ENCODE data around the gene LMX1B.

LMX1B gene

GRCh38 chr9:126613651-126614050 lies at the start of gene LMX1B:
TSS of gene LMX1B (plus strand) at chr9:126613928. CDS start at chr9:126614450, 522 bp downstream.
- ATAC-seq: no peak
- TF ChIP-seq BACH2 (CRISPR knock-in tag; IDR thresholded peaks at IDR 0.05; ENCODE audit: borderline replicate concordance) (no peak), CSDC2 (CRISPR knock-in tag; IDR thresholded peaks at IDR 0.05) (no peak), TOX (CRISPR knock-in tag; IDR thresholded peaks at IDR 0.05; ENCODE audit: borderline replicate concordance) (no peak), RARB (CRISPR knock-in tag; IDR thresholded peaks at IDR 0.05) (no peak), TCF4 (CRISPR knock-in tag; IDR thresholded peaks at IDR 0.05; ENCODE audit: borderline replicate concordance) (no peak), ARNTL (CRISPR knock-in tag; IDR thresholded peaks at IDR 0.05; ENCODE audit: borderline replicate concordance, low read depth) (no peak), POU6F1 (CRISPR knock-in tag; IDR thresholded peaks at IDR 0.05; ENCODE audit: borderline replicate concordance, low read depth) (no peak), ISL1 (CRISPR knock-in tag; IDR thresholded peaks at IDR 0.05) (no peak), ZFP3 (CRISPR knock-in tag; IDR thresholded peaks at IDR 0.05) (no peak), SNAI2 (CRISPR knock-in tag; IDR thresholded peaks at IDR 0.05) (no peak)
- TF ChIP-seq, protein P1, sequence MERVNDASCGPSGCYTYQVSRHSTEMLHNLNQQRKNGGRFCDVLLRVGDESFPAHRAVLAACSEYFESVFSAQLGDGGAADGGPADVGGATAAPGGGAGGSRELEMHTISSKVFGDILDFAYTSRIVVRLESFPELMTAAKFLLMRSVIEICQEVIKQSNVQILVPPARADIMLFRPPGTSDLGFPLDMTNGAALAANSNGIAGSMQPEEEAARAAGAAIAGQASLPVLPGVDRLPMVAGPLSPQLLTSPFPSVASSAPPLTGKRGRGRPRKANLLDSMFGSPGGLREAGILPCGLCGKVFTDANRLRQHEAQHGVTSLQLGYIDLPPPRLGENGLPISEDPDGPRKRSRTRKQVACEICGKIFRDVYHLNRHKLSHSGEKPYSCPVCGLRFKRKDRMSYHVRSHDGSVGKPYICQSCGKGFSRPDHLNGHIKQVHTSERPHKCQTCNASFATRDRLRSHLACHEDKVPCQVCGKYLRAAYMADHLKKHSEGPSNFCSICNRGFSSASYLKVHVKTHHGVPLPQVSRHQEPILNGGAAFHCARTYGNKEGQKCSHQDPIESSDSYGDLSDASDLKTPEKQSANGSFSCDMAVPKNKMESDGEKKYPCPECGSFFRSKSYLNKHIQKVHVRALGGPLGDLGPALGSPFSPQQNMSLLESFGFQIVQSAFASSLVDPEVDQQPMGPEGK (CRISPR knock-in tag; IDR thresholded peaks at IDR 0.05; ENCODE audit: borderline replicate concordance): no peak
- TF ChIP-seq, protein P2, sequence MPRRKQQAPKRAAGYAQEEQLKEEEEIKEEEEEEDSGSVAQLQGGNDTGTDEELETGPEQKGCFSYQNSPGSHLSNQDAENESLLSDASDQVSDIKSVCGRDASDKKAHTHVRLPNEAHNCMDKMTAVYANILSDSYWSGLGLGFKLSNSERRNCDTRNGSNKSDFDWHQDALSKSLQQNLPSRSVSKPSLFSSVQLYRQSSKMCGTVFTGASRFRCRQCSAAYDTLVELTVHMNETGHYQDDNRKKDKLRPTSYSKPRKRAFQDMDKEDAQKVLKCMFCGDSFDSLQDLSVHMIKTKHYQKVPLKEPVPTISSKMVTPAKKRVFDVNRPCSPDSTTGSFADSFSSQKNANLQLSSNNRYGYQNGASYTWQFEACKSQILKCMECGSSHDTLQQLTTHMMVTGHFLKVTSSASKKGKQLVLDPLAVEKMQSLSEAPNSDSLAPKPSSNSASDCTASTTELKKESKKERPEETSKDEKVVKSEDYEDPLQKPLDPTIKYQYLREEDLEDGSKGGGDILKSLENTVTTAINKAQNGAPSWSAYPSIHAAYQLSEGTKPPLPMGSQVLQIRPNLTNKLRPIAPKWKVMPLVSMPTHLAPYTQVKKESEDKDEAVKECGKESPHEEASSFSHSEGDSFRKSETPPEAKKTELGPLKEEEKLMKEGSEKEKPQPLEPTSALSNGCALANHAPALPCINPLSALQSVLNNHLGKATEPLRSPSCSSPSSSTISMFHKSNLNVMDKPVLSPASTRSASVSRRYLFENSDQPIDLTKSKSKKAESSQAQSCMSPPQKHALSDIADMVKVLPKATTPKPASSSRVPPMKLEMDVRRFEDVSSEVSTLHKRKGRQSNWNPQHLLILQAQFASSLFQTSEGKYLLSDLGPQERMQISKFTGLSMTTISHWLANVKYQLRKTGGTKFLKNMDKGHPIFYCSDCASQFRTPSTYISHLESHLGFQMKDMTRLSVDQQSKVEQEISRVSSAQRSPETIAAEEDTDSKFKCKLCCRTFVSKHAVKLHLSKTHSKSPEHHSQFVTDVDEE (CRISPR knock-in tag; IDR thresholded peaks at IDR 0.05): no peak

GRCh38 chr9:126564128-126564527 lies 49.6 kb upstream of the LMX1B start:
- TF ChIP-seq ISL1 (CRISPR knock-in tag; IDR thresholded peaks at IDR 0.05): no peak
- peak; percentile 71; the same call in 1 of the 2 replicates for TF ChIP-seq TCF4 (CRISPR knock-in tag; IDR thresholded peaks at IDR 0.05; ENCODE audit: borderline replicate concordance)
- ATAC-seq: peak; percentile 32; the same call in 1 of the 3 replicates

- TF ChIP-seq TCF4 (CRISPR knock-in tag; IDR thresholded peaks at IDR 0.05; ENCODE audit: borderline replicate concordance): no peak
- TF ChIP-seq ZFP30 (CRISPR knock-in tag; IDR thresholded peaks at IDR 0.05): no peak
- no peak for TF ChIP-seq SNAI2 (CRISPR knock-in tag; IDR thresholded peaks at IDR 0.05)
- ATAC-seq: no peak; the same call in 2 of the 3 replicates
Observed at GRCh38 chr9:126564716-126565115, 49.0 kb upstream of the LMX1B start.

- ATAC-seq: no peak
- TF ChIP-seq PPARA (CRISPR knock-in tag; IDR thresholded peaks at IDR 0.05; ENCODE audit: borderline replicate concordance): no peak
- no peak for TF ChIP-seq ESRRG (CRISPR knock-in tag; IDR thresholded peaks at IDR 0.05)
- TF ChIP-seq, protein P3, sequence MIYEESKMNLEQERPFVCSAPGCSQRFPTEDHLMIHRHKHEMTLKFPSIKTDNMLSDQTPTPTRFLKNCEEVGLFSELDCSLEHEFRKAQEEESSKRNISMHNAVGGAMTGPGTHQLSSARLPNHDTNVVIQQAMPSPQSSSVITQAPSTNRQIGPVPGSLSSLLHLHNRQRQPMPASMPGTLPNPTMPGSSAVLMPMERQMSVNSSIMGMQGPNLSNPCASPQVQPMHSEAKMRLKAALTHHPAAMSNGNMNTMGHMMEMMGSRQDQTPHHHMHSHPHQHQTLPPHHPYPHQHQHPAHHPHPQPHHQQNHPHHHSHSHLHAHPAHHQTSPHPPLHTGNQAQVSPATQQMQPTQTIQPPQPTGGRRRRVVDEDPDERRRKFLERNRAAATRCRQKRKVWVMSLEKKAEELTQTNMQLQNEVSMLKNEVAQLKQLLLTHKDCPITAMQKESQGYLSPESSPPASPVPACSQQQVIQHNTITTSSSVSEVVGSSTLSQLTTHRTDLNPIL (CRISPR knock-in tag; IDR thresholded peaks at IDR 0.05; ENCODE audit: low read depth): no peak
- TF ChIP-seq TCF4 (CRISPR knock-in tag; IDR thresholded peaks at IDR 0.05; ENCODE audit: borderline replicate concordance): no peak
- no peak for TF ChIP-seq GLIS3 (CRISPR knock-in tag; IDR thresholded peaks at IDR 0.05)
- TF ChIP-seq TOX (CRISPR knock-in tag; IDR thresholded peaks at IDR 0.05; ENCODE audit: borderline replicate concordance): no peak
- TF ChIP-seq, protein P4, sequence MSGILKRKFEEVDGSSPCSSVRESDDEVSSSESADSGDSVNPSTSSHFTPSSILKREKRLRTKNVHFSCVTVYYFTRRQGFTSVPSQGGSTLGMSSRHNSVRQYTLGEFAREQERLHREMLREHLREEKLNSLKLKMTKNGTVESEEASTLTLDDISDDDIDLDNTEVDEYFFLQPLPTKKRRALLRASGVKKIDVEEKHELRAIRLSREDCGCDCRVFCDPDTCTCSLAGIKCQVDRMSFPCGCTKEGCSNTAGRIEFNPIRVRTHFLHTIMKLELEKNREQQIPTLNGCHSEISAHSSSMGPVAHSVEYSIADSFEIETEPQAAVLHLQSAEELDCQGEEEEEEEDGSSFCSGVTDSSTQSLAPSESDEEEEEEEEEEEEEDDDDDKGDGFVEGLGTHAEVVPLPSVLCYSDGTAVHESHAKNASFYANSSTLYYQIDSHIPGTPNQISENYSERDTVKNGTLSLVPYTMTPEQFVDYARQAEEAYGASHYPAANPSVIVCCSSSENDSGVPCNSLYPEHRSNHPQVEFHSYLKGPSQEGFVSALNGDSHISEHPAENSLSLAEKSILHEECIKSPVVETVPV (CRISPR knock-in tag; IDR thresholded peaks at IDR 0.05): no peak
- TF ChIP-seq CSDC2 (CRISPR knock-in tag; IDR thresholded peaks at IDR 0.05): no peak
- TF ChIP-seq SNAI2 (CRISPR knock-in tag; IDR thresholded peaks at IDR 0.05): no peak
- no peak for TF ChIP-seq BACH2 (CRISPR knock-in tag; IDR thresholded peaks at IDR 0.05; ENCODE audit: borderline replicate concordance)
- TF ChIP-seq POU6F1 (CRISPR knock-in tag; IDR thresholded peaks at IDR 0.05; ENCODE audit: borderline replicate concordance, low read depth): no peak
- TF ChIP-seq ZNF565 (CRISPR knock-in tag; conservative IDR thresholded peaks at IDR 0.05; ENCODE audit: low read depth): no peak
- TF ChIP-seq ZC3H10 (CRISPR knock-in tag; IDR thresholded peaks at IDR 0.05): no peak
- TF ChIP-seq ISL1 (CRISPR knock-in tag; IDR thresholded peaks at IDR 0.05): no peak
- TF ChIP-seq ARNTL (CRISPR knock-in tag; IDR thresholded peaks at IDR 0.05; ENCODE audit: borderline replicate concordance, low read depth): no peak
- TF ChIP-seq ZFP3 (CRISPR knock-in tag; IDR thresholded peaks at IDR 0.05): no peak
- TF ChIP-seq RARB (CRISPR knock-in tag; IDR thresholded peaks at IDR 0.05): no peak
Observed at GRCh38 chr9:126565336-126566128, 48.2 kb upstream of the LMX1B start.

All from SK-N-SH treated with all-trans-retinoic acid at 6 μM for 48 hours (cell line).